Fibroblast of villous mesenchyme (primary cell): ENCODE results near the gene FRAS1. TPM values are rescaled to one million over a fixed set of nuclear protein-coding genes. Genes with fewer than 3 reads are reported as not detected.

Experiments
- DNase-seq: peaks from one replicate; pipeline ENCODE4 v3.0.0-alpha.2; 2010; ENCODE audit warnings: low read depth
- H3K4me3 ChIP-seq: 2 replicates; pipeline ENCODE4 v1.5.1; 2011; ENCODE audit warnings: low read depth, mild to moderate bottlenecking, low read length
- CTCF ChIP-seq: IDR thresholded peaks from 2 replicates; pipeline ENCODE4 v1.5.1; 2012; ENCODE audit warnings: low read depth, mild to moderate bottlenecking, low read length; ENCODE audit not compliant: insufficient read depth
- total RNA-seq: library from RNA; depleted of rRNA; stranded (reverse); fragments of >200 nt; gene quantifications from 2 replicates; pipeline ENCODE4 v1.2.3, GENCODE V29; 2012

Gene FRAS1
- total RNA-seq, 1 donor: 1.3 TPM

- TF ChIP-seq CTCF: no peak
- DNase-seq: no peak
- H3K4me3 ChIP-seq: no peak overlapping the region
Measured at GRCh38 chr4:78553043-78553396, 495.9 kb downstream of the FRAS1 start.

DNA sequence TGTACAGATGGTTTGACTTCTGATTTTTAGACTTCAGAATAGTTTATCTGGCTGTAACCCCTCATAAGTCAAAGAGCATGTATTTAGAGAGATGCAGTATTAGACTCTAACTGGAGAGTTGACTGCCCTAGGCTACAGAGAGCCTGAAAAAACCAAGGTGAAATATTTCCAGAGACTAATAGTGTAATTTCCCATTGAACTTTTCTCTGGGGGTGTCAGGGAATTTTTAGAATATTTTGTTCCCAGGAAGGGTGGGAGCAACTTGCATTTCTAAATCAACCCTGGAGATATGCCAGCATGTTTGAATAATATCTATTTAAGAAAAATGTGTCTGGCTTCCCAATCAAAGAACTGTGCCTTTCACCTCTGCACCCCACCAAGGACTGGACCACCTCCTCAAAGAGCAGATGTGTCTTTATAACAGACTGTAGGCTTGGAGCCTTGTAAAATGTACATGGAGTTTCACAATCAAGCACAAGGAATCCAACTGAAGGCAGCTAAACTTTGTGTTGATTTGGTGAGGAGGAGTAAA lies 496.5 kb downstream of the FRAS1 start:
- no peak for DNase-seq
- no peak for TF ChIP-seq CTCF
- H3K4me3 ChIP-seq: no peak overlapping the region

DNA sequence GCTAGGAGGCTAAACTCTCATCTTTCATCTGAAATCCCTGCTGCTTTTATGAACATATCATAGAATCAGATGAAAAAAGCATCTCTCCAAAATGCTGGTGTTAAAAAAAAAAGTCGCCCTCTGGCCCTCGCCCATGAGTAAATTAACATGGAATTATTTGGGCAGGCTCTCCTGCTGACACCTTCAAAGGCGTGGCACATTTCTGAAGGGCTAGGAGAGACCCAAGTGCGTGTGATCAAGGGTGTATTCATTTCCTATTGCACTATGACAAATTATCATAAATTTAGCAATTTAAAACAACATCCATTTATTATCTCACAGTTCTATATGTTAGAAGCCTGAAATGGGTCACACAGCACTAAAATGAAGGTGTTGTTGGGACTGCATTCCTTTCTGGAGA lies 499.5 kb downstream of the FRAS1 start:
- TF ChIP-seq CTCF: no peak
- H3K4me3 ChIP-seq: no peak overlapping the region
- no peak for DNase-seq

- DNase-seq: no peak
- no peak overlapping the region for H3K4me3 ChIP-seq
- no peak for TF ChIP-seq CTCF
Measured at GRCh38 chr4:78557841-78558240, 500.7 kb downstream of the FRAS1 start.

DNA sequence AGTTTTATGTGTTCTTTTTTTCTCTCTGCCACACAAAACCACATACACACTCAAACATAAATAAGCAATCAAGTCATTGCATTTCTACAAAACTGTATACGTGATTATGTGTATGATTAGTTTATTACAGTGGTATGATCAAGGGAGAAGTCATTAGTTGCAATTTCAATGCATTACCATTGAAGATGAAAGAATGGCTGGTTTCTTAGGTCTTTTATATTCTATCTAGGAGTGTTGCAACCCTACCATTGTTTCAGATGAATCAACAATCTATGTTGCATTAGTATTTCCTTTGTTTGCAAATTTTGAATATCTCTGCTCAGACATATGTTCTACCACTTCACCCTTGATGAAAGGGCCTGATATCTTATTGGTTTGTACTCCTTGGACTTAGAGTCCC lies 501.3 kb downstream of the FRAS1 start:
- DNase-seq: peak; percentile 75
- no peak for TF ChIP-seq CTCF
- H3K4me3 ChIP-seq: no peak overlapping the region

DNA sequence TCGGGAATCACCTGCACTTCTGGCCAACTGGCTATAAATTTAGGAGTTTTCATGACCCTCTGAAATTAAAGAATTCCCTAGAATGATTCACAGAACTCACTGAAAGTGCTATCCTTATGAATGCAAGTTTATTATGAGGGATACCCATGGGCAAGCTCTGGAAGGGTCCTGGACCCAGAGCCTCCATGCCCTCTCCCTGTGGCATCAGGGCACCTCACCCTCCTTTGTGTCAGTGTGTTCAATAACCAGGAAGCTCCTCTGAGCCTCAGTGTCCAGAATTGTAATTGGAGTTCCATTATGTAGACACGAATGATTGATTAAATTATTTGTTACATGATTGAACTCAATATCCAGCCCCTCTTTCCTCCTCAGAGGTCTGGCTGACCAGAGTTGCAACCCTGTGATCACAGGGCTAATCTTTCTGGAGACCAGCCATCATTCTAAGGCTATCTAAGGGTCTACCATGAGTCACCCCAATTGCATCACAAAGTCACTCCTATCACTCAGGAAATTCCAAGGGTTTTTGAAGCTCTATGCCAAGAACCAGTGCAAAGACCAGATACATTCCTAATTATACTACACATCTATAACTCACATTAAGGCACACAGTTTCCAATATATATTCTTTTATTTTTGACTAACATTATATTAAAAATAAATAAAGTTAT lies 503.3 kb downstream of the FRAS1 start:
- H3K4me3 ChIP-seq: no peak overlapping the region
- peak; percentile 92 for DNase-seq
- TF ChIP-seq CTCF: no peak

- no peak for DNase-seq
Measured at GRCh38 chr4:78561677-78562076, 504.6 kb downstream of the FRAS1 start.

More at GRCh38 chr4:78561677-78562076, 504.6 kb downstream of the FRAS1 start:
- no peak for TF ChIP-seq CTCF
- H3K4me3 ChIP-seq: no peak overlapping the region
